PC-9 (cell line): Measurements from ENCODE around the gene KITLG.

ENCODE experiments used
- EZH2 ChIP-seq: fragments of 200-600 bp; sonication (generic); IDR thresholded peaks from 2 replicates; pipeline ENCODE4 v1.8.0; 2017; ENCODE audit warnings: antibody characterized with exemption, low read depth
- TF ChIP-seq, protein P1 (sequence below): fragments of 200-600 bp; sonication (generic); conservative IDR thresholded peaks from 2 replicates; pipeline ENCODE4 v1.6.1; 2017; ENCODE audit warnings: mixed run types, antibody characterized with exemption, mild to moderate bottlenecking, moderate library complexity

- TF ChIP-seq, protein P1, sequence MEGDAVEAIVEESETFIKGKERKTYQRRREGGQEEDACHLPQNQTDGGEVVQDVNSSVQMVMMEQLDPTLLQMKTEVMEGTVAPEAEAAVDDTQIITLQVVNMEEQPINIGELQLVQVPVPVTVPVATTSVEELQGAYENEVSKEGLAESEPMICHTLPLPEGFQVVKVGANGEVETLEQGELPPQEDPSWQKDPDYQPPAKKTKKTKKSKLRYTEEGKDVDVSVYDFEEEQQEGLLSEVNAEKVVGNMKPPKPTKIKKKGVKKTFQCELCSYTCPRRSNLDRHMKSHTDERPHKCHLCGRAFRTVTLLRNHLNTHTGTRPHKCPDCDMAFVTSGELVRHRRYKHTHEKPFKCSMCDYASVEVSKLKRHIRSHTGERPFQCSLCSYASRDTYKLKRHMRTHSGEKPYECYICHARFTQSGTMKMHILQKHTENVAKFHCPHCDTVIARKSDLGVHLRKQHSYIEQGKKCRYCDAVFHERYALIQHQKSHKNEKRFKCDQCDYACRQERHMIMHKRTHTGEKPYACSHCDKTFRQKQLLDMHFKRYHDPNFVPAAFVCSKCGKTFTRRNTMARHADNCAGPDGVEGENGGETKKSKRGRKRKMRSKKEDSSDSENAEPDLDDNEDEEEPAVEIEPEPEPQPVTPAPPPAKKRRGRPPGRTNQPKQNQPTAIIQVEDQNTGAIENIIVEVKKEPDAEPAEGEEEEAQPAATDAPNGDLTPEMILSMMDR: no peak
- TF ChIP-seq EZH2: no peak
These were observed 20.0 kb upstream of the KITLG start for GRCh38 chr12:88600272-88600671.
